GM12878 (cell line): Measurements from ENCODE around the gene CDCA8. TPM values are rescaled to one million over a fixed set of nuclear protein-coding genes. Genes with fewer than 3 reads are reported as not detected.

ENCODE experiments used
- ATAC-seq: fragments of 200-7000 bp; cut with Tn5 transposase; 3 replicates; pipeline ENCODE4 v1.9.1; 2020; ENCODE audit warnings: mild to moderate bottlenecking, moderate library complexity
- BruUV-seq: library from RNA; stranded (reverse); fragments of 400-500 nt; replicated peaks from 2 replicates; lab custom pipeline; 2021; lab: Mats Ljungman, UMichigan
- CTCF ChIA-PET: fragments of 300-600 bp; sonication (Branson Sonifier 250); formaldehyde crosslinking; extraction: SDS; loops from one replicate; lab custom pipeline; 2021; ENCODE audit warnings: inconsistent platforms; lab: Yijun Ruan, JAX
- POLR2A ChIA-PET: fragments of 350-600 bp; formaldehyde crosslinking; extraction: SDS; loops from one replicate; lab custom pipeline; 2021; ENCODE audit warnings: inconsistent platforms; lab: Charles Lee
- RAD21 ChIA-PET: fragments of 300-600 bp; sonication (Branson Sonifier 250); formaldehyde crosslinking; loops from one replicate; lab custom pipeline; 2023; ENCODE audit warnings: antibody characterized with exemption; ENCODE audit not compliant: unreplicated experiment; lab: Charles Lee
- SMC1A ChIA-PET: fragments of 300-600 bp; sonication (Branson Sonifier 250); formaldehyde crosslinking; loops from one replicate; lab custom pipeline; 2023; ENCODE audit not compliant: unreplicated experiment, uncharacterized antibody; lab: Charles Lee
- DNase-seq: peaks from one replicate; pipeline ENCODE4 v3.0.0-alpha.2; 2011; ENCODE audit warnings: low read depth, low spot score
- FAIRE-seq: peaks from 3 replicates; lab custom pipeline; 2011; peaks lifted over from hg19 to GRCh38; lab: Jason Lieb, UNC
- H2AFZ ChIP-seq: 2 replicates; pipeline ENCODE4 v1.6.0; 2011; ENCODE audit warnings: low read depth, low read length, control low read depth; ENCODE audit not compliant: control insufficient read depth
- H3K27ac ChIP-seq: 2 replicates; pipeline ENCODE4 v1.5.1; 2011; ENCODE audit warnings: control low read depth; ENCODE audit not compliant: control insufficient read depth, insufficient read depth
- H3K27me3 ChIP-seq, 2 experiments: replicated peaks in 1 of 2; 2 replicates each; pipeline versions ENCODE4 v1.6.0 to v1.6.1; 2011; ENCODE audit warnings: low read length in 1 of 2; ENCODE audit not compliant: control insufficient read depth in 2 of 2, insufficient read depth in 2 of 2
- H3K36me3 ChIP-seq, 2 experiments: 2 replicates each; pipeline ENCODE4 v1.5.1; 2011; ENCODE audit warnings: low read length in 1 of 2; ENCODE audit not compliant: control insufficient read depth in 2 of 2, insufficient read depth in 2 of 2
- H3K4me1 ChIP-seq: 2 replicates; pipeline ENCODE4 v1.6.1; 2011; ENCODE audit warnings: mild to moderate bottlenecking, low read length, moderate library complexity, mixed read lengths; ENCODE audit not compliant: control insufficient read depth, insufficient read depth
- H3K4me2 ChIP-seq: 2 replicates; pipeline ENCODE4 v1.6.0; 2011; ENCODE audit warnings: control low read depth; ENCODE audit not compliant: control insufficient read depth, insufficient read depth
- H3K4me3 ChIP-seq: fragments of 200-600 bp; sonication (generic); 2 replicates; pipeline ENCODE4 v1.5.1; 2016
- H3K79me2 ChIP-seq: 2 replicates; pipeline ENCODE4 v1.6.0; 2011; ENCODE audit warnings: low read length; ENCODE audit not compliant: control insufficient read depth, insufficient read depth
- H3K9ac ChIP-seq: 2 replicates; pipeline ENCODE4 v1.8.0; 2011; ENCODE audit warnings: low read length, control low read depth, mixed read lengths; ENCODE audit not compliant: control insufficient read depth, insufficient read depth
- H3K9me3 ChIP-seq: replicated peaks from 3 replicates; pipeline ENCODE4 v1.5.1; 2011; ENCODE audit warnings: mild to moderate bottlenecking, low read length; ENCODE audit not compliant: control insufficient read depth, insufficient read depth
- H4K20me1 ChIP-seq: 2 replicates; pipeline ENCODE4 v1.6.0; 2011; ENCODE audit not compliant: control insufficient read depth, insufficient read depth
- CEBPB ChIP-seq, 2 experiments: fragments of 150-350 bp in 1 of 2; IDR thresholded peaks; 2 replicates each; pipeline ENCODE4 v1.6.1; 2012 to 2014; ENCODE audit warnings: low read depth in 2 of 2, low read length in 2 of 2, borderline replicate concordance in 1 of 2, inconsistent platforms in 1 of 2
- IKZF1 ChIP-seq: fragments of 450-650 bp; conservative IDR thresholded peaks from 2 replicates; pipeline ENCODE4 v1.6.1; 2017; ENCODE audit warnings: antibody characterized with exemption, mild to moderate bottlenecking
- LARP7 ChIP-seq: fragments of 450-650 bp; IDR thresholded peaks from 2 replicates; pipeline ENCODE4 v1.6.1; 2017; ENCODE audit warnings: mild to moderate bottlenecking
- MXI1 ChIP-seq: fragments of 150-350 bp; IDR thresholded peaks from 2 replicates; pipeline ENCODE4 v1.6.1; 2011; ENCODE audit warnings: low read depth, mild to moderate bottlenecking, inconsistent platforms, low read length, improper control_type of control experiment
- NBN ChIP-seq: fragments of 450-650 bp; IDR thresholded peaks from 2 replicates; pipeline ENCODE4 v1.6.1; 2016
- NKRF ChIP-seq: fragments of 450-650 bp; conservative IDR thresholded peaks from 2 replicates; pipeline ENCODE4 v1.6.1; 2017; ENCODE audit warnings: mild to moderate bottlenecking, moderate library complexity
- POLR2A ChIP-seq: IDR thresholded peaks from 2 replicates; pipeline ENCODE4 v1.6.1; 2011; ENCODE audit warnings: low read depth, mild to moderate bottlenecking, low read length
- RAD51 ChIP-seq: fragments of 450-650 bp; IDR thresholded peaks from 2 replicates; pipeline ENCODE4 v1.6.1; 2016; ENCODE audit warnings: moderate library complexity, mild to moderate bottlenecking, inconsistent platforms
- RELA ChIP-seq: fragments of 450-650 bp; IDR thresholded peaks from 2 replicates; pipeline ENCODE4 v1.8.0; 2014; ENCODE audit warnings: borderline replicate concordance; ENCODE audit not compliant: partially characterized antibody
- STAT3 ChIP-seq: IDR thresholded peaks from 2 replicates; pipeline ENCODE4 v1.6.1; 2011; ENCODE audit warnings: low read depth, low read length, improper control_type of control experiment
- WGBS: methylation state at CpG from one replicate; pipeline ENCODE4 v1.1.6; 2016; ENCODE audit warnings: low lambda C conversion rate; ENCODE audit not compliant: insufficient replicate concordance, insufficient coverage; ENCODE audit errors: missing lambda C conversion rate; 5-methylcytosine and 5-hydroxymethylcytosine counted together
- in situ Hi-C: fragments of 300-500 bp; cut with MboI; formaldehyde crosslinking; loops from 9 replicates; pipeline ENCODE4 v1.14.3; 2018; ENCODE audit warnings: mixed read lengths
- intact Hi-C: fragments of 100-400 bp; cut with micrococcal nuclease; formaldehyde crosslinking; loops from one replicate; pipeline ENCODE4 v1.14.2; 2022; ENCODE audit not compliant: unreplicated experiment
- polyA plus RNA-seq, 11 experiments: library from polyadenylated mRNA; depleted of rRNA in 4 of 11; unstranded in 6 of 11; stranded (reverse) in 5 of 11; fragments of >200 nt; fragmentation: Nextera tagmentation in 4 of 11; fragmentation: Illumina TruSeq in 1 of 11; extraction: Ambion mirVana in 4 of 11; extraction: Trizol in 1 of 11; gene quantifications; 1 replicate in 1 of 11; 2 replicates in 10 of 11; pipeline versions ENCODE4 v1.2.1 to v1.2.3, GENCODE V29; 2011 to 2016; ENCODE audit warnings: inconsistent platforms in 2 of 11, missing spikeins in 2 of 11, low read depth in 1 of 11
- total RNA-seq, 4 experiments: library from RNA; depleted of rRNA in 3 of 4; stranded (reverse); fragments of >200 nt in 3 of 4; fragmentation: Illumina TruSeq in 1 of 4; extraction: Trizol in 1 of 4; gene quantifications; 2 replicates each; pipeline versions ENCODE4 v1.2.1 to v1.2.3, GENCODE V29; 2013 to 2021
- TF ChIP-seq, protein P1 (sequence below): IDR thresholded peaks from 2 replicates; pipeline ENCODE4 v1.6.1; 2012; ENCODE audit warnings: low read depth, low read length, improper control_type of control experiment

Gene CDCA8
- total and polyA plus RNA-seq, 10 of the 15 experiments (the other 5 are each of a cell fraction or from before 2014, with no cell fraction given), result 21.3 to 98.1 (median 61.4) TPM

DNA sequence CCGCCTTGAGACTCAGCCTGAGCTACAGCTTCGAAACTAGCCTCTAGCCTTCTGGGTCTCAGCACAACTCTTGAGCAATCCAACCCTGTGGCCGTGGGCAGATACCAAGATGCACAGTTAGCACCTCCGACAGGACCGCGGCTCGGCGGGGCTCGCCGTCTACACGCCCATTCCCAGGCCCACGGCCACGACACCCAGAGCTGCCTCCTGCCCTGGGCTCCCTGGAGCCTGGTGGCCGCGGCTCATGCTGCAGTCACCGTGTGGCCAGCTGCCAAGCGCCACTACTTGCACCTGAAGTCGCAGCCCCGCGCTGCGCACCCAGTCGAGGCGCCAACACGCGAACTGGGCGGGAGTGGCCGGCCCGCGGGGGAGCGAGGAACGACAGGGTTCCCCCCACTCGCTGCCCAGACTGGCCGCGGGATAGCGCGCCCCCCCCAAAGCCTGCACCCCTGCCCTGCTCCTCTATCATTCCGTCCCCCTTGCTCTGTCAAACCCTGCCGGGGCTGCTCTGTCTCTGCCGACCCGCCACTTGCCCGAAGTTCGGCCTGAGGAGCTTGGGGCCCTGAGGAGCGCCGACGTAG, 729 bp upstream of the CDCA8 start:
- peaks cover 0 to 10% of the 10 kb centered on the region in 2 experiments; a peak in 2 of 4 replicates for H3K36me3 ChIP-seq
- DNase-seq (no peak), FAIRE-seq (no peak), ATAC-seq (peak; percentile 24)
- H3K9ac ChIP-seq, result peak overlapping the region; percentile 68
- POLR2A ChIA-PET, result interaction anchor here (0.5 to 2.1 kb wide), 6 partner anchors 9 to 398 kb away, joined by 3 to 11 read pairs (median 4); partner anchors contain the start of gene YRDC
- peak overlapping the region; percentile 84 for H3K4me3 ChIP-seq
- in situ Hi-C loops, result loop anchor here (5.0 kb wide), 1 partner anchor 166 kb away; the partner anchor contains the start of gene MTF1
- H4K20me1 ChIP-seq, result no peaks in the 10 kb centered on the region
- RAD21 ChIA-PET, result interaction anchor here (0.9 to 3.5 kb wide), 6 partner anchors 10 to 237 kb away, joined by 3 to 17 read pairs (median 3); partner anchors contain the start of genes MTF1 and SNIP1
- no peaks in the 10 kb centered on the region for H3K27me3 ChIP-seq
- intact Hi-C loops, result loop anchor here (1.0 to 5.0 kb wide), 5 partner anchors 117 to 481 kb away; partner anchors contain the start of genes MTF1, SF3A3, YRDC and ZC3H12A
- SMC1A ChIA-PET, result interaction anchor here (1.1 to 2.4 kb wide), 3 partner anchors 162 to 216 kb away, joined by 3 to 9 read pairs (median 6); partner anchors contain the start of gene MTF1
- no TSS peak for BruUV-seq
- H2AFZ ChIP-seq, result peak overlapping the region; percentile 91
- TF ChIP-seq LARP7, result peak; percentile 58; the same call in 1 of the 2 replicates
- peak; percentile 17; the same call in 1 of the 2 replicates for TF ChIP-seq POLR2A
- no peak for TF ChIP-seq STAT3
- no peak for TF ChIP-seq CEBPB (IDR thresholded peaks at IDR 0.05; ENCODE audit: borderline replicate concordance in 1 of 2, low read depth in 2 of 2, low read length in 2 of 2)
- no peak for TF ChIP-seq IKZF1
- peak; percentile 35; the same call in 1 of the 2 replicates for TF ChIP-seq NKRF
- peak; percentile 6 for TF ChIP-seq RELA
- TF ChIP-seq MXI1, result no peak
- TF ChIP-seq, protein P1, sequence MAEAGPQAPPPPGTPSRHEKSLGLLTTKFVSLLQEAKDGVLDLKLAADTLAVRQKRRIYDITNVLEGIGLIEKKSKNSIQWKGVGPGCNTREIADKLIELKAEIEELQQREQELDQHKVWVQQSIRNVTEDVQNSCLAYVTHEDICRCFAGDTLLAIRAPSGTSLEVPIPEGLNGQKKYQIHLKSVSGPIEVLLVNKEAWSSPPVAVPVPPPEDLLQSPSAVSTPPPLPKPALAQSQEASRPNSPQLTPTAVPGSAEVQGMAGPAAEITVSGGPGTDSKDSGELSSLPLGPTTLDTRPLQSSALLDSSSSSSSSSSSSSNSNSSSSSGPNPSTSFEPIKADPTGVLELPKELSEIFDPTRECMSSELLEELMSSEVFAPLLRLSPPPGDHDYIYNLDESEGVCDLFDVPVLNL, result no peak
- no peak for TF ChIP-seq RAD51
- TF ChIP-seq NBN, result 0 out of 2 replicates have a peak, but pooled peaks have one; percentile 9
- H3K9me3 ChIP-seq, result no peaks in the 10 kb centered on the region
- WGBS, result 3% methylated on average over 45 of the region's 45 CpGs
- peak overlapping the region; percentile 48 for H3K27ac ChIP-seq
- CTCF ChIA-PET, result interaction anchor here (0.5 to 21.1 kb wide), 10 partner anchors 8 to 774 kb away, joined by 3 to 521 read pairs (median 4); partner anchors contain the start of genes GNL2 and MTF1
- H3K79me2 ChIP-seq, result peaks cover 46% of the 10 kb centered on the region
- H3K4me2 ChIP-seq, result peak overlapping the region; percentile 75
- H3K4me1 ChIP-seq, result peaks cover 12% of the 10 kb centered on the region
